Embryonic facial prominence (tissue), 1 donor: Measurements from ENCODE around the gene ABCG1.
"Not testable (repeated sequence)": the region's sequence is repeated elsewhere in the genome, so short reads cannot be mapped to it uniquely, and the experiment has no call there.

Experiments used
- DNase-seq: peaks from one replicate; pipeline ENCODE4 v3.0.0-alpha.2; 2016; ENCODE audit errors: extremely low spot score

Gene ABCG1

GRCh38 chr21:42218836-42219605, at the start of gene ABCG1:
Gene ABCG1, plus strand, starts transcription at chr21:42219140. Its CDS starts 123 bp downstream, at chr21:42219263.
- no peak for DNase-seq

- no peak for DNase-seq
Measured at GRCh38 chr21:42169758-42170157, 49.2 kb upstream of the ABCG1 start.

- no peak for DNase-seq
Measured at GRCh38 chr21:42171091-42172053, 47.6 kb upstream of the ABCG1 start.

- DNase-seq, result no peak
Measured at GRCh38 chr21:42172596-42173483, 46.1 kb upstream of the ABCG1 start.

- DNase-seq, result no peak
Measured at GRCh38 chr21:42174173-42174572, 44.8 kb upstream of the ABCG1 start.

GRCh38 chr21:42175110-42175710, 43.7 kb upstream of the ABCG1 start:
- DNase-seq, result no peak

GRCh38 chr21:42176859-42177258, 42.1 kb upstream of the ABCG1 start:
- no peak for DNase-seq

GRCh38 chr21:42179316-42179715, 39.6 kb upstream of the ABCG1 start:
- no peak for DNase-seq

- not testable (repeated sequence) for DNase-seq
Measured at GRCh38 chr21:42180001-42180400, 38.9 kb upstream of the ABCG1 start.

GRCh38 chr21:42182713-42183371, 36.1 kb upstream of the ABCG1 start:
- no peak for DNase-seq

- DNase-seq, result no peak
Measured at GRCh38 chr21:42183374-42184266, 35.3 kb upstream of the ABCG1 start.

GRCh38 chr21:42186591-42186990, 32.3 kb upstream of the ABCG1 start:
- no peak for DNase-seq

GRCh38 chr21:42187976-42188653, 30.8 kb upstream of the ABCG1 start:
- no peak for DNase-seq

- DNase-seq, result no peak
Measured at GRCh38 chr21:42188663-42189062, 30.3 kb upstream of the ABCG1 start.

GRCh38 chr21:42189431-42189830, 29.5 kb upstream of the ABCG1 start:
- no peak for DNase-seq

GRCh38 chr21:42189860-42190485, 29.0 kb upstream of the ABCG1 start:
- DNase-seq, result no peak

GRCh38 chr21:42190486-42190863, 28.5 kb upstream of the ABCG1 start:
- no peak for DNase-seq

GRCh38 chr21:42191064-42191463, 27.9 kb upstream of the ABCG1 start:
- DNase-seq, result no peak
